GM10266 (cell line): Measurements from ENCODE around the gene CFAP46.

Experiments
- DNase-seq: peaks from one replicate; pipeline ENCODE4 v3.0.0; 2012; ENCODE audit errors: extremely low spot score
- TF ChIP-seq, protein P1 (sequence below): IDR thresholded peaks from 2 replicates; pipeline ENCODE4 v1.5.1; 2012; ENCODE audit warnings: mild to moderate bottlenecking, low read depth; ENCODE audit not compliant: control insufficient read depth, insufficient read depth; ENCODE audit errors: missing control alignments

CFAP46 gene

DNA sequence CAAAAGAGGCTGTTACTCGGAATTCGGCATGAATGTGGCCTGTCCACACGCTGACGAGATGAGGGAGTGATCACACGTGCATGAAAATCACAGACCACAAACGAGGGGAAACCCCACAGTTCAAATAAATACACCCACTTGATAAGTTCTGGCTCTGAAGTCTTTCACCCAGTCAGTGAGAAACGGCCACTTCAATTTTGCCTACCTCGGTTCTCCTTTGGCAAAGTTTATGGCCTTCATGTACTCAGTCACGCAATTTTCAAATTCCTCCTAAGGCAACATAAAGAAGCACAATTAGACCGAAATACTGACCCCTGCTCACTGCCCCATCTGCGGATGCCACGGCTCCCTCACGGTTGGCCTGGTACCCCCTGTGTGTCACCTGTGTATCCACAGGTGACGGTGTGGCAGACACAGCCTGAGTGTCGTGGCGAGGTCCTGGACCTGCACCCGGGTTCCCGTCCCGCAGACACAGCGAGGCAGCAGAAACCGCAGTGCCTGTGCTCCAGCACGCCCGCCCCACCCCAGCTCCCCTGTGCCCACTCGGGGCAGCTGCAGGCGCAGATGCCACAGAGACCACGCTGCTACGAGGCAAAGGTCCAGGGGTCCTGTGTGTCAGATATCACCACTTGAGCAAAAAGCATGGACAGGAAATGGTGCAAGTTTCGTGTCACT lies 1.4 kb downstream of the CFAP46 start:
- TF ChIP-seq, protein P1, sequence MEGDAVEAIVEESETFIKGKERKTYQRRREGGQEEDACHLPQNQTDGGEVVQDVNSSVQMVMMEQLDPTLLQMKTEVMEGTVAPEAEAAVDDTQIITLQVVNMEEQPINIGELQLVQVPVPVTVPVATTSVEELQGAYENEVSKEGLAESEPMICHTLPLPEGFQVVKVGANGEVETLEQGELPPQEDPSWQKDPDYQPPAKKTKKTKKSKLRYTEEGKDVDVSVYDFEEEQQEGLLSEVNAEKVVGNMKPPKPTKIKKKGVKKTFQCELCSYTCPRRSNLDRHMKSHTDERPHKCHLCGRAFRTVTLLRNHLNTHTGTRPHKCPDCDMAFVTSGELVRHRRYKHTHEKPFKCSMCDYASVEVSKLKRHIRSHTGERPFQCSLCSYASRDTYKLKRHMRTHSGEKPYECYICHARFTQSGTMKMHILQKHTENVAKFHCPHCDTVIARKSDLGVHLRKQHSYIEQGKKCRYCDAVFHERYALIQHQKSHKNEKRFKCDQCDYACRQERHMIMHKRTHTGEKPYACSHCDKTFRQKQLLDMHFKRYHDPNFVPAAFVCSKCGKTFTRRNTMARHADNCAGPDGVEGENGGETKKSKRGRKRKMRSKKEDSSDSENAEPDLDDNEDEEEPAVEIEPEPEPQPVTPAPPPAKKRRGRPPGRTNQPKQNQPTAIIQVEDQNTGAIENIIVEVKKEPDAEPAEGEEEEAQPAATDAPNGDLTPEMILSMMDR = no peak
- DNase-seq = no peak

DNA sequence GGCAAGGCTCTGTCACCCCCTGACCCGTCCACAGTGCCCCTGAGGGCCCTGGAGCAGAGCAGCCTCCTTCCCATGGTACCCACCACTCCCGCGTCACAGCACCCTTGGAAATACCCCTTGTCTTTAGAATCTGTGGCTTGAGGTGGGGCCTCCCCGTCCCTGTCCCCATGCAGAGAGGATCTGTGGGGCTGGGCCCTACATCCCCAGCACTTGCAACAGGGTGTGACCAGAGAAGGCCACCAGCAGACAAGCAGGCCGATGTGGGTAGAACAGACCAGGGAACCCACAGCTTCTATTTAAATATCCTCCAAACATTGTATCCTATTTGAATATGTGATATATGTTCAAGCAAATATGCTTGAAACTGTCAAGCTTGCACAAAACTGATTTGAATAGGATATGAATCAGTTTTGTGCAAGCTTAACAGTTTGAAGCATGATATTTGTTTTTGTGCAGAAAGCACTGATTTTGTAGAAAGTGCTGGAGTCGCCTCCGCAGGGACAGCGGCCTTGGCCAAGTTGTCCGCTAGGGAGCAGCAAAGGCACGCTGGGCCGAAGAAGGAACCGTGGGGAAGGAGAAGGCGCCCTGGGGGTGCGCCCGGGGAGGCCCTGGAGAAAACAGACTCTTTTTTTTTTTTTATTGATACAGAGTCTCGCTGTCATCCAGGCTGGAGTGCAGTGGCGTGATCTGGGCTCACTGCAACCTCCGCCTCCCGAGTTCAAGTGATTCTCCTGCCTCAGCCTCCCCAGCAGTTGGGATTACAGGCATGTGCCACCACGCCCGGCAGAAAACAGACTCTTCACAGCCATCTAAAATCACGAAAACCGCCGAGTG lies 2.2 kb downstream of the CFAP46 start:
- TF ChIP-seq, protein P1 = peak; percentile 92
- peak; percentile 81 for DNase-seq

DNA sequence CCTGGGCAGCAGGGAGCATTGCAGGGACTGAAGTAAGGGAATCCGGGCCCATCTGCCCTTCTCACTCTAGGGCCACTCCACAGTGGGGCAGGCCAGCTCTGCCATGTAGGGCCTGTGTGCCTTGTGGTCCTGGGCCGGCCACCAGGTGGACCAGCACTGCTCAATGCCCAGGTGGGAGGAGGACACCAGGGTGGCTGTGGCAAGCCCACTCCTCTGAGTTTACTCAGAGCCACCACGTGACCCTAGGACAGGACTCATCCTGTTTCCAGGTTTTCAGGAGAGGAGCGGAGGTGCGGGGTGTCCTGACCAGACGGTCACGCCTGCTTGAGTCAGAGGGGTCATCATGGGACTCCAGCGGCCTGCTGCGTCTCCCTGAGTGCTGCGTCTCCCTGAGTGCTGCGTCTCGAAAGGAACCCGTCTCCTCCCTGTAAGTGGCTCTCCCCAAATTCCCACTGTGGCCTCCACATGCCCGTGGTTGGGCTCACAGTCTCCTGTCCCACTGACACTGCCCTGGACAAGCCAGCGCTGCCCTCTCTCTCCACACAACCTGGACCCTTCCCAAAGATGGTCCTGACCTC lies 2.9 kb downstream of the CFAP46 start:
- TF ChIP-seq, protein P1 = no peak
- DNase-seq = no peak

DNA sequence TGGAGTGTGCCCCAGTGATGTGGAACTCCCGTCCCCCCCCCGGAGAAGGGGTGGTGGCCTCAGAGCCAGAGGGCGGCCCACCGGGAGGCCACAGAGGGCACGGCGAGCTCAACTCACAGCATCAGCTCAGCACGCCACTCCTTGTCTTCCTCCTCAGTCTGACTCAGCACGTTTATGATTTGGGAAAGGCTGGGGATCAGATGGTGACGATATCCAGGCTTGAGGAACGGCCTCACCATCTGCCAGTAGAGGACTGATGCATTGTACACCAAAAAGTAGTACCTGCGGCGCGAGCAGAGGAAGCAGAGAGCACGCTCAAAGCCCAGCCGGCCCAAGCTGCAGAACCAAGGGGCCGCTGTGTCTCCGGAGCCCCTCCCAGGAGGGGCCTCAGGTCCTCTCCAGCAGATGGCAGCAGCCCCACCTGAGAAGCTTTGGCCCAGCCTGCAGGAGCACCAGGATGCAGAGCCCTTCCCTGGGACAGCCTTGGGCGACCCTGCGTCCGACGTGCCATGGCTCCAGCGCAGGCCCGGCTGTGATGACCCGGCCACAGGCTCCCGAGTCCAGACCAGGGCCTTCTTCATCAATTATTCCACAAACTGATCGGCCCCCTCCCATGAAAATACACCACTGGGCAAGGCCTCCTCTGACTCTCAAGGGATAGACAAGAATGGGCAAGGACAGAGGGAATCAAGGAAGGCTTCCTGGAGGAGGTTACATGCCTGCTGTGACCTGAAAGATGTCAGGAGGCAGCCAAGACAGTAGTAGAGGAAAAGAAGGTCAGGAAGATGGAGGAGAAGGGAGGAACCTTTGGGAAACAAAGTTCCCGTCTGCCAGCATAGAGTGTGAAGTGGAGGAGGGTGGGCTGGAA lies 3.7 kb downstream of the CFAP46 start:
- TF ChIP-seq, protein P1 = peak; percentile 24
- DNase-seq = no peak

DNA sequence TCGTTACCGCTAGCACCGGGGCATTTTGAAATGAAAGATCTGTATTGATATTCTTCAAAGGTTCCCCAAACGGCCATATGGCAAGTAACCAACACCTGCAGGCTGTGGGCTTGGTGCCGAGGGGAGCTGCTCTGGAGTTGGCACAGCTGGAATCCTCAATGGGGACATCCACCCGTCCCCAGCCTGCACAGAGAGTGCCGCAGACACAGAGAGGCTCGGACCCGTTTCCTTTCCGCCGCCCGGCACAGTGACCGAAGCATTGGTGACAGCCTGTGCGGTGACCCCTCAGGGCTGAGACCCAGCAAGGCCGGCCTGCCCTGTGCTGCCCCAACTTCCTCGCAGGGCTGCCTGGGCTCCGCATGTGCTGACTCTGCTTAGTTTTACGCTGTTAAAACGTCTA lies 4.5 kb downstream of the CFAP46 start:
- TF ChIP-seq, protein P1 = no peak
- no peak for DNase-seq

DNA sequence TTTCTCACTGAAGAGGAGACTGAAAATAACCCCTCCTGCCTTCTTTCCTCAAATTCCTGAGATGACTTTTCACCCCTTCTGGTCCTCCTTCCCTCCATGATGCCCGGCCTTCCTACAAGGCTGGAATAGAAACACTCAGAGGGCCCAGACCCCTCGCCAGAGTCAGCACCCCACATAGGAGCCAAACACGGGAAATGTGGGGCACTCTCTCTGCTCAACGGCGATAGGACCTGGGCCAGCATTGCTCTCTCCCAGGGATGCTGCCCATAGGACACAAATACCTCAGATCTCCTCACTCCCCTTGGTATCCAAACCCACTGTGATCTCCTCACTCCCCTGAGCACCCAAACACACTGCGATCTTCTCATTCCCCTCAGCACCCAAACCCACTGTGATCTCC lies 7.4 kb downstream of the CFAP46 start:
- no peak for DNase-seq
- TF ChIP-seq, protein P1 = no peak
